ENCODE results near the gene CDO1.

CDO1 gene

DNA sequence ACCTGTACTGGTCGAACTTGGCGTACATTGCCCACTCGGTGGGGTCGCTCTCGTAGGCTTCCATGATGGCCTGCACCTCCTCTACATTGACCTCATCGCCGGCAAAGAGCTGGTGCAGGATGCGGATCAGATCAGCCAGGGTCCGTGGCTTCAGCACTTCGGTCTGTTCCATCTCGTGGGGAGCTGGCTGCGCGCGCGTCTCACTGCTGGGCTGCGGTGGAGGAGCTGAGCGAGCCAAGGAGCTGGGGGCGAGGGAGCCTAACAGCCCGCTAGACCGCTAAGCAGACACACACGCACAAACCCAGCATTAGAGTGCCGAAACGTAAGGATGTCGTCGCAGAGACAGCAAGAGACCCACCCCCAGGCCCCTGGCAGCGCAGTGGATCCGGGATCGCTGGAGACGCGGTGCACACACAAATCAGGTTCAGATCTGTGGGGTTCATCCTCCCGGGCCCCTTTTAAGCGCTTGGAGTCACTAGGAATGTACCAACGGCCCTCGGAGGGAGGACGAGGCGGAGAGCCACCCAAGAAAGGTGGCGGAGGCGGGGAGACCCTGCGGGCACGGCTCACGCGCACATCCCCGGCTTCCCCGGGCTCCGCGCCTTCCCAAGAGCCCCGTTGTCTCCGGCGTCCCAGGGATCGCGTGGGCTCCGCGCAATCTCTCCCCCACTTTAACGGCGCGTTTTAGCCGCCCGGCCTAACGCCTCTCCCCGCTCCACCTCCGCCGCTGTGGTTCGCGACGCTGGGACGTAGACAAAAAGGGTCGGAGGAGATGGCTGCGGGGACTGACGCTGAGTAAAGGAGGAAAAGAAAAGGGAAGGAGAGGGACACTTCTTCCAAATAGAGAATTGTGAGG is at the start of gene CDO1:
Gene CDO1 (minus strand): TSS at position 434 of the 856 bp plus-strand sequence. CDS start 262 bp downstream, at position 172.
- peak; percentile 29 for DNase-seq

DNA sequence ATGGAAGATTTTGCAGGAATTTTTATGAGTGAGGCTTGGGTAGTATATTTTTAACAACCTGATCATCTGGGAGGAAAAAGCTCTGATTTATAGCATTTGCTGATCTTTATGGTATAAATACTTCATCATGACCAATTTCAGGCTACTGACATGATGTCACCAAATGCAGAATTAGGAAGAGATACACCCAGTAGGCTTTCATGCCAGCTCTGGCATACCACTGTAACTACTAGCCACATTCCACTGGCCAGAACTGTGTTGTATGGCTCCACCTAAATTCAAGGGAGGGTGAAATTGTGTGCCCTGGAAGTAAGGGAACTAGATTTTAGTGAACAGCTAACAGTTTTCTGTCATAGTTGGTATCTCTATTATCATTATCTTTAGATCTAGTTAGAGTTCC is 42.9 kb upstream of the CDO1 start:
- no peak for DNase-seq

DNA sequence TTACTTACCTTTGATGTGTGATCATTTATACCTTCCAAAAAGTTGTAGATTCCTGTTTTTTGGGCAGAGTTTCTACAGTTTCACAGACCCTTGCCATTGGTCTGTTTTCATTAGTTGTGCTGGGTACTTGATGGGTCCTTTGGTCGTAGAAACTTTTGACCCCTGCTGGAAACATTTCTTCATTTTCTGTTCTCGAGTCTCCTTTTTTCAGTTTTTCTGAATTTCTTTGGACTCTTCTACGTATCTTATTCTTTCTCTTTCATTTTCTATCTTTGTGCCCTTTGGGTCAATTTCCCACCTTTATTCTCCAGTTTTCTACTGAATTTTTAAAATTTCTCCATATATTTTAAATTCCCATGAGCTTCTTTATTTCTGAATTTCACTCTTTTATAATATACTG is 41.9 kb upstream of the CDO1 start:
- no peak for DNase-seq

DNA sequence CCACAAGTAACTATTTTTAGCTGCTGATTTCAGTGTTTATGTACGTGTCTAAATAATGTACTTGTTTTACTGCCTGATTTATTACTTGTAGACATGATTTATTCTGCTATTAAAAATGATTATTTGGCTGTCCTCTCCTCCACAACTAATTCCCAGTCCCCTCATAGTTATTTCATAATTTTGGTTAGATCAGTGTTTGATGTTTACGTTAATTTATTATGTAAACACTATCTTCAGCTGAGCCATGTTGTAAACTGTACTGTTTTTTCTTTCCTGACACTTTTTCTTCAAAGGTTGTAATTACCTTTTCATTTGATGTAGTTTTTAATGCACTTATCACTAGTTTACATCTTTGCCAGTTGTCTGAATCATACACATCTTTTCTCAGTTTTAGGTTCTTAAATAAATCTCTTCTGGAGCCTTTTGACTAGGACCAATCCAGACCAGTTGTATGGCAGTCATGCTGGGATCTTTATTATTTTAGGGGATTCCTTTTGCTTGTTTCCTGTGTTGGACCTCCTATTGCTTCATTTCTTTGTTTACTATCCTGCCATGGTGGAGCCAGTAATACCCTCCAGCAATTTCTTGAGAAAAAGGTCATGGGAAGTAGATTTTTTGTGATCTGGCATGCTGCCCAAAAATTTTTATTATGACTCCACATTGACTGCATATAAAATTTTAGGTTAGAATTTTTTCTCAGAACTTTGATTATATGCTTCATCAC is 41.3 kb upstream of the CDO1 start:
- no peak for DNase-seq

DNA sequence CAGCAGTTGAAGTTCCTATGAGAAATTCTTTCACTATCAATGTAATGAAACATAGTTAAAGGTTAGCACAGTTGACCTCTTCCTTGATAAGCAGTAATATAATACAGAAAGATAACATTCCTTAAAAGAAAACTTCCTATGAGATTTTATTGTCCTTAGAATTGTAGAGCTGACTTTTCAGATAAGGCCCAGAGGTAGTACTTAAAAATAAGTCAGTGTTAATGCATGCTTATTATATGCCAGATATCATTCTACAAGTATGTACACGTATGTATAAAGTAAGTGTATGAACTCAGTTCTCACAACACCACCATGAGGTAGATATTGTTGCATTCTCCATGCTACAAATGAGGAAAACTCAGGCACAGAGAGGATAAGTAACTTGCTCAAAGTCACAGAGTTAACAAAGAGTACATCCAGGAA is 40.6 kb upstream of the CDO1 start:
- DNase-seq, result no peak

DNA sequence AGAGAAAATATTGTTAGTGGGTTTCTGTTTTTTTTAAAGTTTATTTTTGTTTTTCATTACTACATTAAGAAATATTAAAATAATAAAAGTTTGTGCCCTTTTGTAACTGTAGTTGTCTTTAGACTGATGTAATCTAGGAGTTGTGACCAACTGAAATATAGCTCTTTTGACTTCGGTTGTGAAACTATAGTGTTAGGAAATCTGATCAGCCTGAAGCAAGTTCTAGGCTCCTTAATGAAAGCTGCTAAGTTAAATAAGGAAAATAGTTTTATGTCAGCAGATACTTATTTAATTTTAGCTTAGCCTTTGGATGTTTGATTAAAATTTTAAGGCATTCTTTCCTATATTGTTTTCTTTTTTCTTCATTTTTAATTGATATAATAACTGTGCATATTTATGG is 39.5 kb upstream of the CDO1 start:
- no peak for DNase-seq

DNA sequence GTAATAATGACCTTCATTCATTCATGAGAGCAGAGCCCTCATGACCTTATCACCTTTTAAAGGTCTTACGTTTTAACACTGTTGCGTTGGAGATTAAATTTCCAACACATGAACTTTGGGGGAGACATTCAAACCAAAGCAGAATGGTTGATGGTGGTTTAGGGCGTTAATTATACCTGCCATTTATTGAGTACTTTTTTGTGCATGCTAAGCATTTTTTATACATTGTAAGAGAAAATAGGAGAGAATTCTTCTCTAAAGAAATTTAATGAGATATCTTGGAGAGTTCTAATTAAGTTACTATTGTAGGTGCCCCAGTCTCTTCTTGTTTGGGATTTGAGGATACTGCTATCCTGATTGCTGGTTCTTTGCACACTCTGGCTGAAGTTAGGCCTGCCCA is 37.7 kb upstream of the CDO1 start:
- no peak for DNase-seq

DNA sequence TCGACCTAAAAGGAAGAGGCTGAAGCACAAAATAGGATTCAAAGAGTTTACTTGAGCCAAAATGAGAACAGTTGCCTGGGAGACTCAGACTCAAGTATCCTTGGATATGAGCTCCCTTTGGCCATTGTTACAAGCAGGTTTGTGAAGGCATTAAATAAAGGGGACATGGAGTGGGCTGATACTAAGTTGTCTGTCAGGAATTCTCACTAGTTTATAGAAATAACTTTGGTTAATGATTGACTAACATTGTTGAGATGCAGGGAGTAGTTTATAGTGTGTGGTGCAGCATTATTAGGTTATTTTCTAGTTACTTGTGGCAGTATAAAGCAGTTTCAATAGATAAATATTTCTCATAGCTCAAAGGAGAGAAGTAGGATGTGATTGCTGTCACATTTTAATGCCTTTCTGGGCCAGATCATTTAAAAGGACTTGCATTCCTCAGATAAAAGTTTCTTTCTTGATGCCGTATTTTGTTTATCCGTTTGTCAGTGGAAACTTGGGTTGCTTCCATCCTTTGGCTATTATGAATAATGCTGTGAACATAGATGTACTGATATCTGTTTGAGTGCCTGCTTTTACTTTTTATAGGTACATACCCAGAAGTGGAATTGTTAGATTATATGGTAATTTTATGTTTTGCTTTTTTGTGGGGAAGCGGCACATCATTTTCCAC is 34.4 kb upstream of the CDO1 start:
- DNase-seq, result no peak

DNA sequence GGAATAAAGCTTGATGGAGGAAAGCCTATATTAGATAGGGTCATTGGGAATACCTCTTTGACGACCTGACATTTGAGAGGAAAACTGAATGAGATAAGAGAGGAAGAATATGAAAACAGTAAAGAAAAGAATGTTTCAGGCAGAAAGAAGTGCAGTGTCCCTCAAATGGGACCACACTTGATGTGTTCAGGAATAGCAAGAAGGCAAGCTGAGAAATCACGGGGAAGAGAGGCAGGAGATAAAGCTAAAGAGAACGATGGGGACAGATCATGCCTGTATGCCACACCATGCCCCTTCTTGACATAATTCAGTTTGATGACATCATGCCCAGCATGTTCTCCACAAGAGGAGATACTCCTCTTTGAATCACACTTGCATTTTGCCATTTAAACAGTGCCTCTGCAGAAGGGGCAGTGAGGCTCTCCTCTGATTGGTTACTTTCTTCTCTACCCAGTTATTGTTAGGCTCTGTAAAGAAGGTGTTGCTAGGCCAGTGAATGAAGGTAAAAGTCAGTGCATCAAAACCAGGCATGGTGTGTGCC is 32.9 kb upstream of the CDO1 start:
- no peak for DNase-seq

DNA sequence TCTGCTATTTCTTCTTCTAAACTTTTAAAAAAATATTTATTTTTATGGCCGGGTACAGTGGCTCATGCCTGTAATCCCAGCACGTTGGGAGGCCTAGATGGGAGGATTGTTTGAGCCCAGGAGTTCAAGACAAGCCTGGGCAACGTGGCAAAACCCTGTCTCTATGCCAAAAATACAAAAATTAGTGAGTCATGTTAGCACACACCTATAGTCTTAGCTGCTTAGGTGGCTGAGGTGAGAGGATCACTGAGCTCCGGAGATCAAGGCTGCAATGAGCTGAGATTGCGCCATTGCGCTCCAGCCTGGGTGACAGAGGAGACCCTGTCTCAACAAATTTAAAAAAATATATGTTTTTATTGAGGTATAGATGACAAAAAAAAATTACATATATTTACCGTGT is 30.8 kb upstream of the CDO1 start:
- no peak for DNase-seq

DNA sequence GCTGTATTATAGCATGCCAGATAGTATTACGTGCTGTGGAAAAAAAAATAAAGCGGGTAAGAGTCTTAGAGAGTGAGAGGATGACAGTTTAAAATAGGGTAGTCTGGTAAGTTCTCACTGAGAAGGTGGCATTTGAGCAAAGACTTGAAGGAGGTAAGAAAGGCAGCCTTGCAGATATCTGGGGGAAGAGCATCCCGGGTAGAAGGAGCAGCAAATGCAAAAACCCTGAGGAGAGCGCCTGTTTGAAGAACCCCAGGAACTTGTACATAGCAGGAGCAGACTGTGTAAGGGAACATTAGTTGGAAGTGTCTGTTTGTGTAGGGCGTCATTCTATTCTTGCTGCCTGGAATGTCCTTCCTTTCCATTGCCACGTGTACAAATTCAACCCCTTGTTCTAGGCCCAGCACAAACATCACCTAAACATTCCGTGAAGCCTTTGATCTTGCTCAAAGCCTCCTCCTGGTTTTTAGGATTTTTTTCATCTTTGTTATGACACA is 27.9 kb upstream of the CDO1 start:
- no peak for DNase-seq

DNA sequence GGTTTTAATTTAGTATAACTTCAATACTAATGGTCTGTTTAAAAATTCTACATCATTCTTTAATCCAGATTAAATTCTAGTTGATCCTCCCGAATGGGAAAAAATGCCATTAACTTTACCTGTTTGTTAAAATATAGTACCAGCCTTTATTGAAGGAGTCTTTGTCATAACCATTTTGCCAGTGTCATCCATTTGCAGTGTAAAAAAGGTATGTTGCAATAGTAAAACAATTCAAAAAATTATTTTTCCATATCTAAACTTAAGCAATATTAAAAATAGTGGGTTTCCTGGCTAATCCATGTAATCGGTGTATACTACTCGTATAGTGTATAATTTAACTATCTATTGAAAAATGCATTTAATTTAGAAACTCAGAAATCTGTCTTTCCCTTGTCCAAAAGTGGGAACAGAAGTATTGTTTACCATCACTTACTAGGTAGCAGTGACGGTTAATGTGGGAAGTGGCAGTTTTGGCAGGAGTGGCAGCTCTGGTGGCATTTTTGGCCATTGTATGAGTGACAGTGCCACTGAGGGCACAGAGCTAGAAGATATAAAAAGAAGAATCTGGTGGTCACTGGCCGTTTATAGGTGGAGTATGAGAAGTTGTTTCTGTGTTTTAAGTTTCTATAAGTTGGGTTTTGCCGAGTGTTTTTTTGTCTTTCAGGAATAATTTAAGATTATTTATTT is 27.1 kb upstream of the CDO1 start:
- no peak for DNase-seq

DNA sequence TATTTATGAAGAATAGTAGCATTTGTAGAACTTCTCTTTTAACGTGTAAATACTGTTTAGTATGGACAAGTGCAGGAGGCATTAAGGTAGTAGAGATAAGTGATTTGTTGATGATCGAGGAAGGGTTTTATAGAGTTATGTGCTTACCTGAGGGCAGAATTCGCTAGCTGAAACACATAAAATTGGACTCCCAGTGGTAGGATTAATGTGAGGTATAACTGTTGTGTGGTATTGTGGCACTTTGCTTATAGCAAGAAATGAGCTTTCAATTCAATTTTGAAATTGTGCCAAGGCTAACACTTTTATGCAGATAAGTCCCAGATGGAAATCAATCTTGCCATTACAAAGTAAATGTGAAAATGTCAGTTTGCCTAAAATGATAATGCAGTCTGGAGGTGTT is 26.5 kb upstream of the CDO1 start:
- DNase-seq, result no peak

DNA sequence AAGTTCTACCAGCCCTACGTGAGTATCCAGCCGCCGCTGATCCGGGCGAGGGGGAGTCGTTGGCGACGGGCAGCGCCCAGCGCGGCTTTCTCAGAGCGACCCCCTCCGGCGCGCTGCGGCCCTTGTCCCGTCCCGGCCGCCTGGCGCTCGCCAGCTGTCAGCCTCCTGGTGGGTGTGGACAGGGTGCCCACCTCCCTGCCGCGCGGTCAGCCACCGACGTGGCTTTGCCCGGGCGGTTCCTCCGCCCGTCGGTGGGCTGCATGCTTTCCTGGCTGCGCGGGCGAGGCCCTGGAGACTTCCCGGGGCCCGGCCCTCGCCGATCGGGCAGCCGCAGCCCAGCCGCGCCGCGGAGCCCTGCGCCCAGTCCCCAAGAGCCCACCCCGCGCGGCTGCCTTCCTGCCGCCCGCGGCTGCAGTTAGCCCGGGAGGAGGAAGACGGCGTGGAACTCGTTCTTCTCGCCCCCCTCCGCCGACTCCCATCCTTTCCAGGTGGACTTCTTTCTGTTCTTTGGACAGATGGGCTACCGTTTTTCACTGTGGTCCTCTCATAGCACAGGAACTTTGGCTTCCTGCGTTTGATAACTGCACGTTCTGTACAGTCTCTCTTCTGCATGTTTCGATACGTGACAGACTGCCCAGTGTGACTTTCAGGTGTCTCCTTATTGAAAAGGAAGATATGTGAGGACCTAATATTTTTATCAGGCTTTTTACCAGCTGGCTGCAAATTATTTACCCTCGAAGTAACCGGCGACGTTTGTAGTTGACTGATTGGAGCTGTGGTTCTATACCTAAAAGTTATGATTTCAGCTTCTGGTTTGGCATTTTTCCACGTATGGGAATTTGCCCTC is 25.9 kb upstream of the CDO1 start:
- DNase-seq, result no peak

DNA sequence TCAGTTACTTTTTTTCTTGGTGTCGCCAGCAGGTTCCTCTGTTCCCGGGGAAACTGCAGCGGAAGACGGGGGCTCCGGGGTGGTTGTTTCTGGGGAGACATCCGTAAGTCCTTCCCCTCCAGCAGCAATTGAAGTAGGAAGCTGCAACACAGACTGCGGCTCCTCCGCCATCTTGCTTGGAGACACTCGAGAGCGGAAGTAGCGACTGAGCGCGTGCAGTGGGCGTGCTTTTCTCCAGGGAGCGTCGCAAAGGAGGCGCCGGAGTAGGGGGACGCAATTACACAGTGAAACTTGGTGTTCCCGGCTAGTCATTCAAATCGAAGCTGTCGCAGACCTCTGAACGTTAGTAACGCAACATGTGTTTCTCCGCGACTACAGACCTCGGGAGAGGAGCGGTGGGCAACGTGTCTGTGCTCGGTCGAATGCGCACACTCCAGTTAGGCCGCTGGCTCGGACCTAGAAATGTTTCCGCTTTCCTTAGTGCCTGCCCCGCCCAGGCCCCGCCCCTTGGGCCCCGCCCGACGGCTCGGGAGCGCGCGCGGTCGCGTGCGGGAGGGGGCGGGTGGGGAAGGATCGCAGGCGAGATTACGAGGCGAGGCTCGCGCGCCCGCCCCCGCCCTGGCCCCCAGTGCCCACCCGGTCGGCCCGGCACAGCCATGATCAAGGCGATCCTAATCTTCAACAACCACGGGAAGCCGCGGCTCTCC is 25.1 kb upstream of the CDO1 start, which contains the start of the genes AP3S1 and ATG12:
Gene AP3S1 (plus strand): TSS at position 554 of the 707 bp plus-strand sequence. CDS start 103 bp downstream, at position 657.
Gene ATG12 (minus strand): TSS at position 184 of the 707 bp plus-strand sequence. CDS start 13 bp downstream, at position 171.
- DNase-seq, result peak; percentile 92

DNA sequence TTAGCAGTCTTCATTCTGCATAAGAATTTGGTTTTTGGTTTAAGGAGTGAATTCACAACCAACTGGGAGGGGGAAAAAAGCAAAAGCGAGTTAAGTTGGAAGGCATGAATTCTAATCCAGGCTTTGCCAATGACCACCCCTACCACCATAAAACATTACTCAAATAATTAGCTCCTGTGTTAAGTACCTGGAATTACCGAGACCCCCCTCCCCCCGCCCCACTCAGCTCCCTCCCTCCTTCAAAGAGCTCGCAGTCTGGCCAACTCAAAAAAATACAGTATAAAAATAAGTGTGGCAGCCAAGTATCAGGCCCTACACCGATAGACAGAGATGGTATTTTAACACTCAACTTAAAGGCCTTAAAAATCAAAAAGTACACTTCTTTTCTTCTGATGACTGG is 24.4 kb upstream of the CDO1 start:
- no peak for DNase-seq

DNA sequence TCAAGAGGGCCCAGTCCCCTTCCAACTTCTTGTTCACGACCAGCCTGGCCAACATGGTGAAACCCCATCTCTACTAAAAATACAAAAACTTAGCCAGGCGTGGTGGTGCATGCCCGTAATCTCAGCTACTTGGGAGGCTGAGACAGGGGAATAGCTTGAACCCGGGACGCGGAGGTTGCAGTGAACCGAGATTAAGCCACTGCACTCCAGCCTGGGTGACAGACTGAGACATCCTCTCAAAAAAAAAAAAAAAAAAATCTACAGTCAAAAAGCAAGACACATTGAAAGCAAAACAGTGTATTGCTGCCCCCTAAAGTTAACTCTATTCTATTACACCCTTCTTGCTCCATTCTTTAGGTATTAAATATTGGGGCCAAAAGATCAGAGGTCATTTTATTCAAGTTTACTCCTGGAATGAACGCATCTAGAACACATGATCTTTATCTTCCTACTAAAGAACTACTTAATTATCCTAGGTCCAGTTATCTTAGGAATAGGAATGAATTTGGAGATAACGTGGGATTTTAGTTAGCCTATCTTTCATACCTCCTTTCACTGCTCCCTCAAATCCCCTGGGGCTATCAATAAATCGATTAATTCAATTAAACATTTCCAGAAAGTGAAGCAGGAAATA is 22.5 kb upstream of the CDO1 start:
- DNase-seq, result peak; percentile 13

DNA sequence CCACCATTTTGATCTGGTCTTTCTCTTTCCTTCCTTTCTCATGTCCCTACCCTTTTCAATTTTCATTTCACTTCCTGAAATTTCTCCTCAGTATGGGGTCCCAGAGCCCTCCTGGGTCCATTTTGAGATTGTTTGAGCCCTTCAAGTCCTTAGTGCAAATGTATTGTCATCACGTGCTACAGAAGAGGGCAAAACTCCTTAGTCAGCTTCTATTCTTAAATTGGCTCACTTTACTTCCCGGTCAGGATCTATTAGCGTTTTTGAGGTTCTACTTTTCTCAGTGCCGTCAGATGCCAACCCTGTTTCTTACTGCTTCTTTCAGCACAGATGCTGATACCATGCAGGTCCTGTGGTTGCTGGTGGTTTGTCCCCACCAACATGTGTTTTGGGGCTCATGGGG is 19.0 kb upstream of the CDO1 start:
- no peak for DNase-seq

DNA sequence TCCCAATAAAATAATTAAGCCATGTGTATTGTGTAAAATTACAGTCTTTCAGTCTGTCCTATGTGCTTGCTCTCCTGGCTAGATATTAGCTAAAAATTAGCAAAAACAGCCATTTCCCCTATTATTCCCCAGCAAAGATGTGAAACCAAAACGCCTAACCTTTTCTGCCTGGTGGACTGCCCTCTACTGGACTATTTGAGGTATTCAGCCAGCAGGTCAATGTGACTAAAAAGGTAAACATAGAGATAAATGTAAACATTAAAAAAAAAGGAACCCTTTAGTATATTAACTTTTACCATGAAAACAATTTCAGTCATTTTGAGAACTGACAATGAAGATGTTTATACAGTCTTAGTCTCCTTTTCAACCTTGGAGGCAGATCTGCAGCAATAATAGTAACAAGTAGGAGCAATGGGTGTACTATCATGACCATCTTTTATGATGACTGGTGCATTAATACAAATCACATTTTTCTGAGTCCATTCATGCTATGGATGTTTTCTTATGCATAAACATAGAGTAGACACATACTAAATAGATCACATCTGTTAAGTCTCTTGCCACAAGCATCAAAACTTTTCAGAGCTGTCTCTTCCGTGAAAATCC is 14.8 kb upstream of the CDO1 start:
- peak; percentile 23 for DNase-seq

DNA sequence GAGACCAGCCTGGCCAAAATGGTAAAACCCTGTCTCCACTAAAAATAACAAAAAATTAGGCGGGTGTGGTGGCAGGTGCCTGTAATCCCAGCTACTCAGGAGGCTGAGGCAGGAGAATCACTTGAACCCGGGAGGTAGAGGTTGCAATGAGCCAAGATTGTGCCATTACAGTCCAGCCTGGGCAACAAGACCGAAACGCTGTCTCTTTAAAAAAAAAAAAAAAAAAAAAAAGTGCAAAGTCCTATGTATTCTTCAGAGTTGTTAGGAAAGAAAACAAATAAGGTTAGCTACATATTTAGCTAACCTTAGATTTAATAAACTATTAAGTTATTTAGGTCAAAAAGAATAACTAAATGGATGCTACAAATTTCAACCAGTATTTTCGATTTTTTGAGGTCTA is 13.5 kb upstream of the CDO1 start:
- no peak for DNase-seq
